Activated T-cell treated with anti-CD3 and anti-CD28 coated beads for 1 hour (primary cell): ENCODE measurements around the gene DHCR7.
"Not testable (repeated sequence)": the region's sequence is repeated elsewhere in the genome, so short reads cannot be mapped to it uniquely, and the experiment has no call there.

Experiments used
- DNase-seq: peaks from one replicate; pipeline ENCODE4 v3.0.0-alpha.2; 2020; ENCODE audit warnings: low read depth

The DHCR7 gene

GRCh38 chr11:71437879-71438278 is 10.3 kb downstream of the DHCR7 start:
- DNase-seq = no peak

DNA sequence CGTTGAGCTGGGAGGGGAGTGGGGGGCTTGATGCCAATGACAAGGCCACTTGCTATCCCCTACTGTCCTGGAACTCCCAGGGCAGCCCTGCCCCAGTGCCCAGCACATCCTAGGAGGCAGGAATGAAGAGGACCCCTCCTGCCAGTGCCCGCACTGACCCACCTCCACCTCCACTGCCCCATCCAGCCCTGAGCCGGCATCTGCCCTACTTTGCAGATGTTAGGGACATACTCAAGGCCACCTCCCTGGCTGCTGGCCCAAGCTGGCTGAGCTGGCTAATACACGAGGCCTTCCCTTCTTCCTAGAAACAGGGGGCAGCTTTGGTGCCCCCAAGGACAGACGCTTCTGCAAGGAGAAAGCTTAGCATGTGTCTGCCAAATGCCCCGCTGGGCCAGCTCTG is 10.8 kb downstream of the DHCR7 start:
- no peak for DNase-seq

GRCh38 chr11:71436861-71437260 is 11.3 kb downstream of the DHCR7 start:
- DNase-seq = no peak

DNA sequence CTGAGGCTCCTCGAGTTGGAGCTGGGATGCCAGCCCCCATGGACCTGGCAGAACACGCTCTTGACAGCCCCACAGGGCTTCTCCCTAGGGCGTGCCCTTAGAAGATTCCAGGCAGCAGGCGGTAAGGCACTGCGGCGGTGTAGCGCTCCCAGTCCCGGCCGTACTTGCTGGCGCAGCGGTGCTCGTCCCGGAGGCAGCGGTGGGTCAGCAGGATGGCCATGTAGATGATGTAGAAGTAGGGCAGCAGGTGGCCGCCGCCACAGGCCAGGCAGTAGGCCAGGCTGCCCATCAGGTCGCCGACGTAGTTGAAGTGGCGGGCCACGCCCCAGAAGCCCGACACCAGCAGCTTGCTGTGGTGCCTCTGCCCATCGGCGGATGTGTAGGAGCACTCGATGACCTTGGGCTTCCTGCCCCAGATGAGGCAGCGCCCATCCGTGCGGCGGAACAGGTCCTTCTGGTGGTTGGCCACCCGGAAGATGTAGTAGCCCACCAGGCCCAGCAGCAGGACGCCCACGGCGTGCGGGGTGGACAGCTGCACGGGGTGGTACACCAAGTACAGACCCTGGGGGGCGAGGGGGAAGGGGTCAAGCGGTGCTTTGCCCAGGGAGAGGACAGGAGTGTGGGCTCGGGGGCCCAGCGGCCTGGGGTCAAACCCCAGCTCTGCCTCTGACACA is 12.8 kb downstream of the DHCR7 start:
- DNase-seq = no peak

DNA sequence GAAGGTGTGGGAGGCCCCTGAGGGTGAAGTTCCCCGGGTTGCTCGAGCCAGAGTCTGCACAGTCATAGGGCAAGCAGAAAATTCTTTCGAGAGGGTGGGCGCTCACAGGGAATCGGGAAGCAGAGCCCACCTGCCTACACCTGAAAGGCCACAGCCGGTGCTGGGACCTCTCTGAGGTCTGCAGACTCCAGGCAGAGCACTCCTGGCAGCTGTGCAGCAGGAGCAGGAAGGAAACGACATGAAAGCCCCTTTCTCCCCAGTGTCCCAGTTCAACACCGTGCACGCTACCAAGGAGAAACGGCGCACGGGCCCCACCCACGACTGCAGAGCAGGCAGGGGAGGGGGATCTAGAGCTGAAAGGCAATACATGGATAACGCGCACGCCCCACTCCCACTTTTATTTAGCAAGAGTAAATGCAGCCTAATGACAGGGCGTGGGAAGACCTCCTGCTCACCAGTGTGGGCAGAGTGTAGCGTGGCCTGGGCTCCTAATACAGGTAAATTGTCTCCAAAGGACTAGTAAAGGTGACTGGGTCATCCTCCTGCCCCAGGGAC is 13.5 kb downstream of the DHCR7 start:
- DNase-seq = no peak

- DNase-seq = no peak
These were observed 14.3 kb downstream of the DHCR7 start for GRCh38 chr11:71433648-71434450.

DNA sequence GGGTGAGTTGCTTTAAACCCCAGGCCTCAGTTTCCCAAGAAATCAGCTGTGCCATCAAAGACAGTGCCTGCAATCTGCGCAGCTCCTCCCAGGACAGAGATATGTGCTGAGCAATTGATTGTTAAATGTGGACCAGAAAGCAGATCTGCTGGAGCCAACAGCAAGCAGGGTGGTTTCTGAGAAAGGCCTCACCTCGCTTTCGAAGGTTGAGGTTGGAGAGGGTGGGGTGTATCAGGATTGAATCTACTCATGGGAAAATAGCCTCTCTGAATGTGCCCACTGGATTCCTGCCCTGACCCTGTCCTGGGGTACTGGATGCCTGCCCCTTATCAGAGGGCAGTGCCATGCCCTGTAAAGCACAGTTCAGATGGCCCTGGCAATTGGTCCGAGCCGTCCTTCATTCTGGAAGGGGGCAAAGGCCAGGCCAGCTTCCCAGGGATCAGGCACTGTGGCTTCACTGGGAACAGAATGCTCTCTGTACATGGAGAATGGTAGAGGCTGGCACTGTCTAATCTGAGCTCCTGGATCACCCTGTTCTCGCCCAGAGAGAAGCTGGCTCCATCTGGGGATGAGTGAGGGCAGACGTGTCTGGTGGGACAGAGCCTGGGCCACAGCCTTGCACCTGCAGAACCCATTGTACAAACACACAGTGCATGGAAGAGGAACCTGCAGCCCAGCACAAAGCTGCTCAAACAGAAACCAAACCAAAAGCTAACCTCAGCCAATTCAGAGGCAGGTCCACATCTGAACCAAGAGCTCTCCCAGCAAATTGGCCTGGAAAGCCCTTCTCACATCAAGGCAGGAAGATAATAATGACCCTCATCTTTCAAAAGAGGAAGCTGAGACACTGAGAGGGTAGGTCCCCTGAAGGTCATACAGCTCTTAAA is 15.2 kb downstream of the DHCR7 start:
- no peak for DNase-seq

DNA sequence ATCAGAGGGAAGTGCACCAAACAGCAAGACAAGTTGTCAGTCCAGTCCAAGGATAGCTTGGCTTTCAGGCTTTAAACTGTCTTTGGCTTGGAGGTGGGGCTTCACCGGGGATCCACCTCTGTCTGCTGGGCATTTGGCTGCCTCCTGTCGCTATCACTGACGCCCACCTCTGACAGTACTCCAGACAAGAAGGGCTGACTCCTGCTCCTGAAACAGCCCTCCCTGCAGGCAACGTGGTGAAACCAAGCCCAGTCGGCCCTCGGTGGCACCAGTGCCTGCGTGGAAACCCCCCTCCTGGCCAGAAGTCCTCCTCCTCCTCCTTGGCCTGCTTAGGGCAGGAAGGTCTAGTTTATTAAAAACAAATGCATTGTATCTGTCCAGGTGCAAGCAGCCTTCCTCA is 16.9 kb downstream of the DHCR7 start:
- DNase-seq = no peak

DNA sequence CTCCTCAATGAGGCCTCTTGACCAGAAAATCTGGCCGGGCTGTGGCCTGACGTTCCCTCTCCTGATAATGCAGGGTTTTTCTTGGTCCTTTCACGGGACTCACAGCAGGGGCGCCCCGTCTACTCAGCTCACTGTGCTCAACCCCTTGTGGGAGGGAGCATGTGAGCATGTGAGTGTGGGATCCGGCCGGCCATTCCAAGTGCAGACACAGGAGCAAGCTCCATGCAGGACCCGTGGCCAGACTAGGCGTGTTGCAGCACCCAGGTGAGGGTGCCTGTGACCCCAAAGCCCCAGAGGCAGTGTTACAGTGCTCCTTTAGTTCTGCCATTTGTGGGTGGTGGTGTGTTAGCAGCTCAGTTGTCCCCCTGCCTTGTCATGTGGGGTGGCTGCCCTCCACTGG is 18.0 kb downstream of the DHCR7 start:
- DNase-seq = no peak

GRCh38 chr11:71429701-71430100 is 18.5 kb downstream of the DHCR7 start:
- no peak for DNase-seq

- DNase-seq = no peak
These were observed 19.2 kb downstream of the DHCR7 start for GRCh38 chr11:71428861-71429435.

- DNase-seq = no peak
These were observed 21.8 kb downstream of the DHCR7 start for GRCh38 chr11:71426413-71426812.

GRCh38 chr11:71425860-71426259 is 22.3 kb downstream of the DHCR7 start:
- DNase-seq = no peak

DNA sequence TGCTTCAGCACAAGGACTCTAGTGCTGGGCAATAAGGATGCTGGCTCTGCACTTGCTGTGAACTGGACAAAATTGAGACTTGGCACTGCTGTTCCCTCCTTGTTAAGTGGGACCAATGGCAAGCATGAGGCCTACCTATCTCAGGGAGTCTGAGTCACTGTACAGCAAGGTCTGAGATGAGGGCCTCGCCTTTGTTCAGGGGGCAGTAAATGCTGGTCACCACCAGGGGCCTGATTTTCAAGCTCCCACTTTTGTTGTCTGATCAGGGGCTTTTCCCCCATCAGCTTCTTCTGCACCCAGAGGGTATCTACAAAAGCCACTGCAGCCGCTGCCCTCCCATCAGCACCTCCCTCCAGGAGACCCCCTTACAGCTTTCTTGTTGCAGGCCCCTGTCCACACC is 22.8 kb downstream of the DHCR7 start:
- no peak for DNase-seq

DNA sequence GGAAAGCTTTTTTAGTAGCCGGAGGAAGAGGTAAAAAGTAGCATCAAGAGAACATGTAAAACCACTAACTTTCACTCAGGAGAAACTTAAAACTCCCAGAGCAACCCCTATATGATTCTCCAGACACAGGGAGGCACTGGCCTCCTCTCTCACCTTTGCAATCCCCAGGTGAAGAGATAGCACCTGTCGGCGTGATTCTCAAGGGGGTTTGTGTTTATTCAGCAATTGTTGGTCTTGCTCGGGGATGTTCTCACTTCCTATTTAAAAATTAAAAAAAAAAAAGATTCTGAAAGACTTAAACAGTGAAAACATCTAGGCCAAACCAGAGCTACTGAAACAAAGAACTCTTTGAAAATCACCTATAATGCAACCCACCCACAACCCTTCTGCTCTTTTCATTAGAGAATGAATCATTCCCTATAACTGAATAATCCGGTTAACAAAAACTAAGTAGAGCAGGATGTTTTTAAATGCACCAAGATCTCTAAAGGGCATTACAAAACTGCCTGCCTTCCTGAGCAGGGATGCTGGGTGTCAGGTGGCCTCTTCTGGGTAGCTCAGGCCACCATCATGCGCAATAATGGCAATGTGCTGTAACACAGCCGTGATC is 24.9 kb downstream of the DHCR7 start:
- no peak for DNase-seq

GRCh38 chr11:71422318-71422717 is 25.9 kb downstream of the DHCR7 start:
- DNase-seq = not testable (repeated sequence)

DNA sequence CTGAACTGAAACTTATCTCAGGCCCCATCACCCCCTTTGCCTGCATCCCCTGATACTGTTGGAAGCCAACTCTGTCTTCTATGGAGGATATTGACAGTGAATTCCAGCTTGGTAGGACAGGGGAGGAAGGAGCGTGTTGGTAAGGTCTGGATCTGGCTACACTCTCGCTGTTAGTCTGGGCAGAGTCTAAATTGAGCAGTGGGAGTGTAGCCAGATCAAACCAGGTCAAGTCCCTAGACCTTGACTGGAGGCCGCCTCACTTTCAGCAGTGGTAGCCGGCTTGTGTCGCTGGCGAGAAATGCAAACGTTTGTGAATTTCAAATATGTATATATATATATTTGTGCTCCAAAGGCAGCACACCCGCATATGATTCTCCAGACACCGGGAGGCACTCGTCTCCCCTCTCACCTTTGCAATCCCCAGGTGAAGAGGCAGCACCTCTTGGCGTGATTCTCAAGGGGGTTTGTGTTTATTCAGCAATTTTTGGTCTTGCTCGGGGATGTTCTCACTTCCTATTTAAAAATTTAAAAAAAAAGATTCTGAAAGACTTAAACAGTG is 26.7 kb downstream of the DHCR7 start:
- DNase-seq = no peak

DNA sequence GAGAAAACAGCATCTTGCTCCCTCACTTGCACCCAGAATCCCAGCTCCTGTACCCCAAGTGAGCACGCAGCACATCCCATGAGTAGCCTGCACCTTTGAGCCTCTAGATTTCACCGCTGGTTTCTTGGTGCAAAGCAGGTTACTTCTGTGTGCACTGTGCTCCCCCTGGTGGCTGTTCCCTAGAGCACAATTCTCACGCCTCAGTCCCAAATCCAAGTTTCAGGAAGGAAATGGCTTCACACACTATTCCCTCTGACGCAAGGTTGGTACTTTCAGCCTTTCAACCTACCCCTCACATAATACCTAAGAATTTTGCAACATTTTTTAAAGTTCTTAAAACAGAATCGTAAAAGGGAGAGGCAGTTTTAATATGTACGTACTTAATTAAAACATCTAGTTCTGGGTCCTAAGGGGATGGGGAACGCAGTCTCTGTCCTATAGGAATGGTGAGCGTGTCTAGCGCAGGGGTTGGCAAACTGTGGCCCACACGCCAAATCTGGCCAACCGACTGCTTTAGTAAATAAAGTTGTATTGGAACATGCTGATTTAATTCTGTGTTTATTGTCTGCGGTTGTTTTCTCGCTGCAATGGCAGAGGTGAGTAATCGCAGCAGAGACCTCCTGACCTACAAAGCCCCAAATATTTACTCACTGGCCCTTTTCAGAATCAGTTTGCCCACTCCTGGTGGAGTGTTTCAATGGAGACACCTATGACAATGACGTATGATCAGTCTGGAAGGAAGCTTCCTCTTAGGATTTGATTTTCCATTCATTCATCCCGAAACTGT is 27.5 kb downstream of the DHCR7 start:
- no peak for DNase-seq

- no peak for DNase-seq
These were observed 29.6 kb downstream of the DHCR7 start for GRCh38 chr11:71418643-71419042.

DNA sequence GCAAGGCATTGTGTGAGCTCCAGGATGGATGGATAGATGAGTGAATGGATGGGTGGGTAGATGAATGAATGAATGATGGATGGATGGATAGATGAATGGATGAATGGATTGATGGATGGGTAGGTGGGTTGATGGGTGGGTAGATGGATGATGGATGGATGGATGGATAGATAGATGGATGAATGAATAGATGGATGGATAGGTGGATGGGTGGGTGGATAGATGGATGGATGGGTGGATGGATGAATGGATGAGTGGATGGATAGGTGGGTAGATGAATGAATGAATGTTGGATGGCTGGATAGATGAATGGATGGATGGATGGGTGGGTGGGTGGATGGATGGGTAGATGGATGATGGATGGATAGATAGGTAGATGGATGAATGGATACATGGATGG is 33.5 kb downstream of the DHCR7 start:
- DNase-seq = no peak
